Endometrium (tissue), 2 donors: ENCODE results near the gene COPRS.

Experiments used
- FAIRE-seq: peaks from 2 replicates; lab custom pipeline; 2012; peaks lifted over from hg19 to GRCh38; lab: Jason Lieb, UNC
- donor health status: control.
- donor health status: control.

Gene COPRS, protein sequence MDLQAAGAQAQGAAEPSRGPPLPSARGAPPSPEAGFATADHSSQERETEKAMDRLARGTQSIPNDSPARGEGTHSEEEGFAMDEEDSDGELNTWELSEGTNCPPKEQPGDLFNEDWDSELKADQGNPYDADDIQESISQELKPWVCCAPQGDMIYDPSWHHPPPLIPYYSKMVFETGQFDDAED

DNA sequence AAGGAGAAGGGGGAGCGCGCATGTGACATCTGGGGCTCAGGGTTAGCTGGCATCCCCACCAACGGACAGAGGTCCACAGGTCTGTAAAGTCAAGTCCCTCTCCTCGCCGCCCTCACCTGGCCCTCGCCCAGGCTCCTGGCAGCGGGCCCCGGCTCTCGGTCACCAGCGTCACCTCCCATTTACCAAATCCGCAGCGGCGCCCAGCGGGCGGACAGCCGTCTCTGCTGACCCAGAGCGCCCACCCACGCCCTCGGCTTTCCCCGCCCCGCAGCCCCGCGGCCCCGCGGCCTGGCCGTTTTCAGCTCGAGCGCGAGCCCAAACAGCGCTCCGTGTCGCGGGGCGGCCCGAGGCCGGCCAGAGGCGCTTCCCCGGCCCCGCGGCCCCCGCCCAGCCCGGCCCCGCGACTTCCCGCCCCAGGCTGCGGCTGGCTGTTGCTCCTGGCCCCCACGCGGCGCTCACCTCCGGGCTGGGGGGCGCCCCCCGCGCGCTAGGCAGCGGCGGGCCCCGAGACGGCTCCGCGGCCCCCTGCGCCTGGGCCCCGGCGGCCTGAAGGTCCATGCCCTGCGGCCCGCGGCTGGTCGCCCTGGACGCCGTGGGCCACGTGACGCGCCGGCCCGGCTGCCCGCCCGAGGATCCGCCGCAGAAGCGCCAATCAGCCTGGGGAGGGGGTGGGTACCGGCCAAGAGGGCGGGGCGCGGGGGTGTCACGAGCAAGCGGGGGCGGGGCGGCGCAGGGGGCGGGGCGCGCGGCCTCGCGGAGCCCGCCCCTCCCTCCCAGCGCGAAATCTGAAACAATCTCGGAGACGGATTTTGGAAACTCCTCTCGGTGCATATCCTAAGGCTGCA lies at the start of gene COPRS:
Gene COPRS (minus strand): TSS at position 603 of the 845 bp plus-strand sequence. CDS start 45 bp downstream, at position 558.
- FAIRE-seq, result no peak

DNA sequence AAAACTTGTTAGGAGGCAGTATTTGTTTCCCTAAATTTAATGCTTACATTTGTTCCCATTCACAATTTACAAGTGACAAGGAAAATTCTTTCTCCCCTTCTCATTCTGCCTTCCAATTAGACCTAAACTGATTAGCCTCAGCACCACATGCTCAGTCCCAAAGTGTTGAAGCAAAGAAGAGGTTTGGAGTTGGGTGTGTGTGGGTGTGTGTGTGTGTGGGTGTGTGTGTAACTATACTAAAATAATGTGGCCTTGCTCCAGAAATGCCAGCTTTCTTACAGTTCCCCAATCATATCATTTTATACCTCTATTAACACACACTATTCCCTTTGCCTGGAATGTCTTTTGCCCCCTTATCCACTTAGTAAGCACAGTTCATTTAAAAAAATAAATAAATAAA lies 49.3 kb upstream of the COPRS start:
- no peak for FAIRE-seq

DNA sequence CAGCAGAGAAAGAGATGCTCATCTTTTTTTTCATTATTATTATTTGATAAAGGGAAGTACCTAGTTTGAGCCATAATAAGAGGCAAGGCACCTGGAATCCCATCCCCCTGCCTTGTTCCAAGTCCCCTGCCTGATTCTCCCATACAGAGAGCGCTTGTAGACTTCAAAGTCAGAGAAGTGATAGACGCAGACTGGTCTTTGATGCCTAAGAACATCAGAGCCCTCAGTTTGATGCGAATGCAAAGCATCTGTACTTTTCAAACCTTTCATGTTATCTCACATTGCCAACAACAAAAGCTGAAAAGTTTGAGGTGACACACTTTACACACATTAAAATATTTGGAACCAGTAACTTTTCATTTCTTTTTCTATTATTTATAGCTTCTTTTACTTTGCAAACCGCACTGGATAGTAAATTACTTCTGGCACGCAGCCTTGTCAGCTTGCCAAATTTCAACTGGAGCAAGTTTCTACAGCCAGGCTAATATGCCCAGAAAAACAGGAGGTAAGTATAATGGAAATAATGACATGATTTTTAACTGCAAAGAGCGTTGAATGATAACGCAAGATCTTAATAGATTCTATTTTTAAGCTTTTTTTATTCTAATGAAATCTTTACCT lies 48.4 kb upstream of the COPRS start:
- peak; percentile 33 for FAIRE-seq

DNA sequence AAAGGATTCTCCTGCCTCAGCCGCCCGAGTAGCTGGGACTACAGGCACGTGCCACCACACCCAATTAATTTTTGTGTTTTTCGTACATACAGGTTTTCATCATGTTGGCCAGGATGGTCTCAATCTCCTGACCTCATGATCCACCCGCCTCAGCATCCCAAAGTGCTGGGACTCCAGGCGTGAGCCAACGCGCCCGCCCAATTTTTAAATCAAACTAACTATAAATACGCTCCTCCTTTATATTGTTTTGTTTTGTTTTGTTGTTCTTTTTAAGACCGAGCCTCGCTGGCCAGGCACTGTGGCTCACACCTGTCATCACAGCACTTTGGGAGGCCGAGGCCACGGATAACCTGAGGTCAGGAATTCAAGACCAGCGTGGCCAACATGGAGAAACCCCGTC lies 44.4 kb upstream of the COPRS start:
- no peak for FAIRE-seq

DNA sequence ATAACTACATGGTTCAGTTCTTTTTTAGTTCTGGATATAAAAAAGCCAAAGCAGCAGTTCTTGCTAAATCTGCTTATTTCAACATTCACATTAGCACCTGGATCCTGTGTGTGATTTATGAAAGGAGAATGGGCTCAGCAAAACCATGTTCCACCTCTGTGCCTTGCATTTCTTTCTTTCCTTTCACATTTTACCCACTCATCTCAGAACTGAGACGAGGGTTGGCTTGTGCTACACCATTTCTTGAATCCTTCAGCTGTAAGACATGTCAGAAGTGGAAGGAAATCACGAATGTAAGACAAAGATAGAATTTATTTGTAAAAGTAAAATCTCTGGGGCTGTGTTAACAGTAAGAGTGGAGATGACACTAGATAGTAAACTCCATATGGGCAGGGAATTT lies 43.6 kb upstream of the COPRS start:
- no peak for FAIRE-seq

DNA sequence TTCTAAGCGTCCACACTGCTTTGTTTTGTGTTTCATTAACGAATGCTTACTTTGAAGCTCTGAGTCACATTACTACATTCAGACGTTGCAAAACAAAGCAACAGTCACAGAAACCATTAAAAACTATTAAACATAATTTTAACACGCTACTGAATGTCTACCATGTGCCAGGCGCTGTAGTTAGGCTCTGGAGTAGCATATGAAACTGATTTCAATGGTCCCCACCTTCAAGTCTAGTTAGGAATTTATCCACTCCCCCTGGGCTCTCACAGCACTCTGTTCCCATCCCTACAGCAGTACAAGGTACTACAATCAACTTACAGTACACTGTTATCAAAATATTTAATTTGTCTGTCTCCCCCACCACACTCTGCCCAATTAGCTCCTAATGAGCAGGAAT lies 41.8 kb upstream of the COPRS start:
- no peak for FAIRE-seq

DNA sequence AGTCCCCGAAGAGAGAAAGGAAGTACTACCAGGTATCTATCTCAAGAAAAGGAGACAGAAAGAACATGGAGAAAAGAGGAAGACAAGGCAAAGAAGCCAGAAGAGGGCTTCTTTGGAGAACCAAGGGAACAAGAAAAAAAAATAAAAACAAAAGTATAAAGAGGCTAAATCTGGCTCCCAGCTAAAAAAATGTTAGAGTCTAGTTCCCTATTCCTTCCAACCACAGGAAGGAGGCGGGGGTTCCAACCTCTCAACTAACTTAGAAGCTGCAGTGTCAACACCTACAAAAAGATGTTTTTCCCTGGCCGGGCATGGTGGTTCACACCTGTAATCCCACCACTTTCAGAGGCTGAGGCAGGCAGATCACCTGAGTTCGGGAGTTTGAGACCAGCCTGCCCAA lies 29.1 kb upstream of the COPRS start:
- FAIRE-seq, result no peak

DNA sequence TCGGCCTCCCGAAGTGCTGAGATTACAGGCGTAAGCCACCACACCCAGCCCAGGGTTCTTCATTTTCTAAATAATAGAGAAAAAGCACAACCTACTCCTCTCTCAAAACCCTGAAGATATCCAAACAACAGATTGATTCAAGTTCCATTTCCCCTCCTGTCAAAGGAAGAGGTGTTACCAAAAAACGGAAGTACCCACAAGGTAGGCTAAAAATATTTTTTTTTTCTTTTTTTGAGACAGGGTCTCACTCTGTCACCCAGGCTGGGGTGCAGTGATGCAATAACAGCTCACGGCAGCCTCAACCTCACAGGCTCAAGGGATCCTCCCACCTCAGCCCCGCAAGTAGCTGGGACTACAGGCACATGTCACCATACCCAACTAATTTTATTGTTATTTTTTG lies 23.5 kb upstream of the COPRS start:
- no peak for FAIRE-seq

DNA sequence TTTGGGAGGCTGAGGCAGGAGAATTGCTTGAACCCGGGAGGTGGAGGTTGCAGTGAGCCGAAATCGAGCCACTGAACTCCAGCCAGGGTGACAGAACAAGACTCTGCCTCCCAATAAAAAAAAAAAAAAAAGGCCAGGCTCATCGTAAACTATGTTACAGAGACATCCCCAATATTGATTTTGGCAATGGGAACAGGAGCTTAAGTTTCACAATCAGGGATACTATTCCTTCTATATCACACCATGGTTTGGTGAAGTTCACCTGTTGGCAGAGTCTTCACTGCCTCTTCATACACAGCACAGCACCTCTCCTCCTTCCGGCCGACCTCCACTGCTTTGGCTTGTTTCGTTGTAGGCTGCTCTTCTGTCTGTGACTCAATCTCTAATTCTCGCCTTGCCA lies 21.3 kb upstream of the COPRS start:
- no peak for FAIRE-seq

DNA sequence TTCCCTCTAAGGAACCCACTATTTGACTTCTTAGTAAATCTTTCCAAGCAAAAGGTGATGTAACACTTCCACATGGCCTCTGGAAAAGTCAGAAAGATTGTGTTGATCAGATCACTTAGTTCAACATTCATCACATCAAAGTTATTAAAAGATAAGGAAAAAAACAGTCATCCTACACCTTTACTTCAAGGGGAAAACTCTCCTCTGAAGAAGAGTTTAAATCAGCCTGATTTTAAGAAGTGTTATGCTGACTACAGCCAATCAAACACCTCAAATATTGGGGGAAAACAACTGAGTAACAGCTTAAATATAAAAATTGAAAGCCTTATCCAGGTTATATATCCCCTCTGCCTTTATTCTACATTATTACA lies 19.6 kb upstream of the COPRS start:
- no peak for FAIRE-seq

DNA sequence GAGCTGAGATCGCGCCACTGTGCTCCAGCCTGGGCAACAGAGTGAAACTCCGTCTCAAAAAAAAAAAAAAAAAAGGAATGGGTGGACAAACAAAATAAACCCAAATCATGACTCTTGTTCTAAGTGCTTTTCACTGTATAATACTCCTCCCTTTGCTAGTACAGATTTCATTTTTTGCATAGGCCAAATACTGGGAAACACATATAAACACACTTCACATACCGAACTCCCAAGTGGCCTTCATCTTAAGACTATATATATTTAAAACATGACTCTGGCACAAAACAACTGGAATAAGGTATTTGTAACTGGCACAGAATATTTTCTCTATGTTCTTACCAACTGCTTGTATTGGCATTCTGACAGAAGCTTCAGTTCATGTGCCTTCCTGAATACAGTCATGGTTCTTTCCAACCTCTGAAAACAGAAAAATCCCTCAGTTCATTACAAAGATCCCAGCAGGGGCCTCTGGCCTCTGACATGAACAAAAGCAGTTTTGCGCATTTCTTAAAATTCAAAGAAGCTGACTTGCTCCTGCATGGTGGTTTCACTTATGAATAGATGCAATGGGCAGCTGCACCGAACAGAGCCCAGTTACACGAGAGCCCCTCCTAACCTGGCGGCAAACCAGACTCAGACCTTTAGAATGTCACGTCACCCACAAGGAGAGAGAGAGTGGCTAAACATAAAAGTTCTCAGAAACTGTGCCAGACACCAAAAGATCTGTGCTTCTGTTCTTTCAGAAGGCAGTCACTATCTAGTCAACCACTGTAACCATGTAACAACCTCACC lies 19.1 kb upstream of the COPRS start:
- FAIRE-seq, result no peak

DNA sequence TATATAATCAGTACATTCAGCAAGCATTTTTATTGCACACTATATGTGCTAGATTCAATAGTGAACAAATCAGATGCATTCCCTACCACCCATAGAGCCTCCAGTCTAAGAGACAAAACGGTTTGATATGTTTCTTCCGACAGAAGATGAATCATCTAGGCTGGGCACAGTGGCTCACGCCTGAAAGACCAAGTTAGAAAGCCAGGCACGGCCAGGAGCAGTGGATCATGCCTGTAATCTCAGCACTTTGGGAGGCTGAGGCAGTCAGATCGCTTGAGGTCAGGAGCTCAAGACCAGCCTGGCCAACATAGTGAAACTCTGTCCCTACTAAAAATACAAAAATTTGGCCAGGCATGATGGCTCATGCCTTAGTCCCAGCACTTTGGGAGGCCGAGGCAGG lies 18.3 kb upstream of the COPRS start:
- no peak for FAIRE-seq

DNA sequence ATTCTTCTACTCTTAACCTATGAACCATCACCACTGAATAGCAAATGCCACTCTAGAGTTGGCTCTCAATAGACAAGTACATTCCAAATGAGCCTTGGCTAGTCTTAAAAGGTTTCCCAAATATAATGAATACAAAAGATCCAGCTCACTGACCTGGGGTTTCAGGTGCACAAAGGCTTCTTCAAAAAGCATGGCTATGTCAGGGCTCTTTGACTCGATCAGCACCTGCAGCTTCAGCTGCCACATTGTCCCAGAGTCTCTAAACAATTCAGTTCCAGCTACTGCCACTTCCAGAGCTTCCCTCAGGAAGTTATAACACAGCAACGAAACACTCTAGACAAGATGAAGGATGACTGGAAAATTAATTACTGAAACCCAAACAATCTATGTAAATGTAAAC lies 16.0 kb upstream of the COPRS start:
- no peak for FAIRE-seq

DNA sequence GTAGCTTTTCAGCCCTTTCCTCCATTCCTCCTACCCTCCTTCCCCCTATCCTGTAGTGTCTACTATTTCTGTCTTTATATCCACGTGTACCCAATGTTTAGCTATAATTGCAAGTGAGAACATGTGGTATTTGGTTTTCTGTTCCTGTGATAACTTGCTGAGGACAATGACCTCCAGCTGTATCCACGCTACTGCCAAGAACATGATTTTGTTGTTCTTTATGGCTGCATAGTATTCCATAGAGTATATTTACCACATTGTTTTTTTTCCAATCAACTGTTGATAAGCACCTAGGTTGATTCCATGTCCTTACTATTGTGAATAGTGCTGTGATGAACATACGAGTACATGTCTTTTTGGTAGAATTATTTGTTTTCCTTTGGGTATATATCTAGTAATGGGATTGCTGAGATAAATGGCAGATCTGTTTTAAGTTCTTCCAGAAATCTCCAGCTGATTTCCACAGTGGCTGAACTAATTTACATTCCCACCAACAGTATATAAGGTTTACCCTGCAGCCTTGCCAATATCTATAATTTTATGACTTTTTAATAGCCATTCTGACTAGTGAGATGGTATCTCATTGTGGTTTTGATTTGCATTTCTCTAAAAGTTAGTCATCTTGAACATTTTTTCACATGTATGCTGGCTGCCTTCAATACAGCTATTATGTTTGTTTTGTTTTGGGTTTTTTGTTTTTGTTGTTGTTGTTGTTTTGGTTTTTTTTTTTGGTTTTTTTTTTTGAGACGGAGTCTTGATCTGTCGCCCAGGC lies 10.9 kb upstream of the COPRS start:
- FAIRE-seq, result no peak

DNA sequence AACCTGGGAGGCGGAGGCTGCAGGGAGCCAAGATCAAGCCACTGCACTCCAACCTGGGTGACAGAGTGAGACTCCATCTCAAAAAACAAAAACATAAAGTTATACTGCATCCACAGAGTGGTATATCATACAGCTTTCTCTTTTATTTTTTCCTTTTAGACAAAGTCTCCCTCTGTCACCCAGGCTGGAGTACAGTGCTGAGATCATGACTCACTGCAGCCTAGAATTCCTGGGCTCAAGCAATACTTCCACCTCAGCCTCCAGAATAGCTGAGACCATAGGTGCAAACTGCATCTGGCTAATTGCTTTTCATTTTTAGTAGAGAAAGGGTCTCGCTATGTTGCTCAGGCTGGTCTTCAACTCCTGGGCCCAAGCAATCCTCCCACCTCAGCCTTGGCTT lies 10.0 kb upstream of the COPRS start:
- FAIRE-seq, result no peak

DNA sequence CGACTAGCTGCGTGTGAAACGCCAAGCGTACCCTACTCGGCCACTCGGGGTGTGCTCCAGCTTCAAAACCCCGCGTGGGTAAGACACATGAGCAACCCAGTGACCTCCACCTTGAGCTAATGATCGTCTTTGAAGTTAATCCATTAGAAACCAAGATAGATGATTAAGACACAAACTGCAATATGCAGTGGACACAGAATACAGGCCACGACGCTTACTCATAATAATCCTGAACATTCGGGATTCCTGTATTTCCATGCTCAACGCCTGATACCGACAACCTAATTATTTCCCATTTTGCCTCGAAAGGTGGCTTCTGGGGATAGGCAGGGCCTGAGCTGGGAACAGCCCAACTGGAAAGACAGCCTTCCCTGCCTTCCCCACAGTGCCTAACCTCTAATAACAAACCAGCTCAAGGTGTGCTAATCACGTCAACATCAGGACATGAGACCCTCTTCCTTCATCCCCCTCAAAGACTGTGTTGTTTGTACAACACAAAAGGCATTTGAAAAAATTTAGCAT lies 504 bp upstream of the COPRS start:
- no peak for FAIRE-seq

DNA sequence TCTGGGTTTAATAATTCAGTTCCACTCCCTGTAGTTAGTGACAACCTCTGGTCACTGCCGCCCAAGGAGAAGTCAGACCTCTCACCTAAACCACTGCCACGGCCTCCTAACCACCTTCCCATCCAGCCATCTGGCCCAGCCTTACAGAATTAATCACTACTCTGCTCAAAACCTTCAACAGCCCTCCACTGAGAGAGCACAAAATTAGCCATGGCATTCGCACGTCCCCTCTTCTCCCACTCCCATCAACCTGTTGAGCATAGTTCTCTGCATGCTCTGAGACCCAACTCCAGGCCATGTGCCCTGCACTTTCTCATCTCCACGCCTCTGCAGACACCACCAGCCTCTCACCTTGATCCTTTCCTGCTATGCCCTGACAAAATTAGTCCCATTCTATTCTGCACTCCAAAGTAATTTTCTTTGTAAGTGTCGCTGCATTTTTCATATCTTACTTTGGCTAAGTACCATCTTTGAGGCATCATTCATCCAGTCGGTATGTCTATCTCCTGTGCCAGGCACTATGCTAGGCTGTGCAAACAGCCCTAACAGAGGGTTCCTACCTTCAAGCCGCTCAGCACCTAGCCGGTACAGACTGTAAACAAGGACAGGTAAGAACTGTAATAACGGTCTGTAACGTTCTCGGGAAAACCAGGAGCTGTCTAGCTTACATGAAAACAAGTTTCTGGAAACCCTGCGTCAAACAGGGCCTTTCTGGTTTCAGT lies 963 bp downstream of the COPRS start:
- no peak for FAIRE-seq

DNA sequence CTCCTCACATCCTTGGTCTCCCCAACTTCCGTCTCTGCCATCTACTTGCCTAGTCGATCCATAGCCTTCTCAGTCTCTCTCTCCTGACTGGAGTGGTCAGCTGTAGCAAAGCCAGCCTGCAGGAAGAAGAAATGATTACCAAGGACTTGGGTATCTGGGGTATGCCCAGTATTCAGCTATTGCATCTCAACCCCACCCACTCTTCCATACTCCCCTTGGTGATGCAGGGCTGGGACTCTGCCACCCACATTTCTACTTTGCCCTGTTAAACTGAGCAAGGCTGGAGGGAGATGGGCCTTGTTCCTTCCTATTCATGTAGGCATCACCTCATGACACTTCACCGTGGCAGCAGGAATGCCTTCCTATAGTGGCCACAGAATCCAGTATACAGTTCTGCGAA lies 2.3 kb downstream of the COPRS start:
- no peak for FAIRE-seq

DNA sequence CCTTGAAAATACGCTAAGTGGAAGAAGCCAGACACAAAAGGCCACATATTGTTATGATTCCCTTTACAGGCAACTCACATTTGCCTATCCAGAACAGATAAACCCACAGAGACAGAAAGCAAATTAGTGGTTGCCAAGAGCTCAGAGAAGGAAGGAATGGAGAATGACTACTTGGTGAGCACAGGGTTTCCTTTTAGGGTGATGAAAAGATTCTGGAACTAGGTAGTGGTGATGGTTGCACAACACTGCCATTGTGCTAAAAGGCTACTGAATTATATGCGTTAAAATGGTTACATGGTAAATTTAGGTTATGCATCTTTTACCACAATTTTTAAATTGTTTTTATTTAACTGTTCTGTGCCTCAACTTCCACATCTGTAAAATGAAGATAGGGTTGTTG lies 4.4 kb downstream of the COPRS start:
- FAIRE-seq, result no peak

DNA sequence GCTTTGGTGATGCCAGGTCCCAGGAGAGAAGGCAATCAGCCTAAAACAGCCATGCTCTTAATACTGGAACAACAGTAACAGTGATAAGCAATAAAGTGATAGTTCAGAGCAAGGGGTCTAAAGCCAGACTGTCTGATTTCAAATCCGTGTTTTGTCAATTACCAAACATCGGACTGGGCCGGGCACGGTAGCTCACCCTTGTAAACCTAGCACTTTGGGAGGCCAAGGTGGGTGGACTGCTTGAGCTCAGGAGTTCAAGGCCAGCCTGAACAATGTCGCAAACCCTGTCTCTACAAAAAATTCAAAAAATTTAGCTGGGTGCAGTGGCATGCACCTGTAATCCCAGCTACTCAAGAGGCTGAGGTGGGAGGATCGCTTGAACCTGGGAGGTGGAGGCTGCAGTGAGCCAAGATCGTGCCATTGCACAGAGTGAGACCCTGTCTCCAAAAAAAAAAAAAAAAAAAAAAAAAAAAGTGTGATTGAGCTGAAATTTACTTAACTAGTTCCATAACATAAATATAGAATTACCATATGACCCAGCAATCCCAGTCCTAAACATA lies 5.1 kb downstream of the COPRS start:
- FAIRE-seq, result no peak

DNA sequence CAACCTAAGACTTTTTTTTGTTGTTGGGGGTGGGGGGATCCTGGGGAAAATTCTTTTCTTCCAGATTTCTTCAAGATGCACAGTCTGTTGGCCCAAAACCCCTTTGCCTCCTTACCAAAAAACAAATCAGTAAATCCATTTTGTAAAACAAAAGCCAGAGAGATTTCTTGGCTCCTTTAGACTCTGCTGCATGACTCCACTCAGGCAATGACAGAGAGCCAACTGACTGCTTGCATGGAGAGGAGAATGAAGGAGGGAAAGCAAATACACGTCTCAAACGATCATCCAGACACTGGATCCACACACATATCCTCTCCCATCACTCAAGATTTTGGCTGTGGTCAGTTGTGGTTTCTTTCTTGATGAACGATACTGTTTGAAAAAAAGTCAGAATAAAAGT lies 13.8 kb downstream of the COPRS start:
- no peak for FAIRE-seq
